Neuronal stem cell (in vitro differentiated cells): ENCODE results near the gene GPR161.

Experiments used
- DNase-seq: peaks from one replicate; pipeline ENCODE4 v3.0.0-alpha.2; 2013; ENCODE audit warnings: low spot score
- H2AFZ ChIP-seq: one replicate; pipeline ENCODE4 v1.6.1; 2013; ENCODE audit warnings: mild to moderate bottlenecking, low read length, inconsistent platforms
- H2AK5ac ChIP-seq: 2 replicates; pipeline ENCODE4 v1.6.1; 2013; ENCODE audit warnings: low read depth, mild to moderate bottlenecking, inconsistent platforms, low read length, moderate library complexity, mixed read lengths
- H2BK120ac ChIP-seq: 2 replicates; pipeline ENCODE4 v1.6.1; 2013; ENCODE audit warnings: low read depth, mild to moderate bottlenecking, inconsistent platforms, low read length, moderate library complexity, mixed read lengths
- H2BK12ac ChIP-seq: one replicate; pipeline ENCODE4 v1.6.1; 2013; ENCODE audit warnings: low read length, inconsistent platforms
- H2BK15ac ChIP-seq: 2 replicates; pipeline ENCODE4 v1.6.1; 2013; ENCODE audit warnings: mild to moderate bottlenecking, low read length, inconsistent platforms, mixed read lengths
- H2BK5ac ChIP-seq: one replicate; pipeline ENCODE4 v1.6.1; 2013; ENCODE audit warnings: inconsistent platforms, mild to moderate bottlenecking, low read length, moderate library complexity
- H3K14ac ChIP-seq: one replicate; pipeline ENCODE4 v1.6.1; 2013; ENCODE audit warnings: low read length, inconsistent platforms
- H3K18ac ChIP-seq: 2 replicates; pipeline ENCODE4 v1.6.1; 2013; ENCODE audit warnings: low read length, inconsistent platforms
- H3K23ac ChIP-seq: 2 replicates; pipeline ENCODE4 v1.6.1; 2013; ENCODE audit warnings: low read depth, mild to moderate bottlenecking, mixed read lengths, low read length, inconsistent platforms; ENCODE audit not compliant: poor library complexity
- H3K27ac ChIP-seq: replicated peaks from 3 replicates; pipeline ENCODE4 v1.5.1; 2013; ENCODE audit warnings: low read length, inconsistent platforms
- H3K27me3 ChIP-seq, 3 experiments: 2 replicates each; pipeline ENCODE4 v1.6.1; 2013; ENCODE audit warnings: low read length in 3 of 3, mild to moderate bottlenecking in 2 of 3, inconsistent platforms in 1 of 3, low read depth in 1 of 3, mixed read lengths in 1 of 3, moderate library complexity in 1 of 3; ENCODE audit not compliant: control insufficient read depth in 3 of 3, insufficient read depth in 3 of 3
- H3K36me3 ChIP-seq, 2 donors: replicated peaks in 1 of 2; 2 replicates each; pipeline ENCODE4 v1.6.1; 2013; ENCODE audit warnings: low read length in 2 of 2; ENCODE audit not compliant: control insufficient read depth in 2 of 2, insufficient read depth in 2 of 2
- H3K4ac ChIP-seq: 2 replicates; pipeline ENCODE4 v1.6.1; 2013; ENCODE audit warnings: inconsistent platforms, mild to moderate bottlenecking, low read length, moderate library complexity
- H3K4me1 ChIP-seq, 2 donors: 1 replicate in 1 of 2; 2 replicates in 1 of 2; pipeline ENCODE4 v1.6.1; 2013; ENCODE audit warnings: low read length in 2 of 2, low read depth in 1 of 2; ENCODE audit not compliant: control insufficient read depth in 2 of 2, insufficient read depth in 1 of 2
- H3K4me2 ChIP-seq: one replicate; pipeline ENCODE4 v1.6.1; 2013; ENCODE audit warnings: mild to moderate bottlenecking, low read length, inconsistent platforms; ENCODE audit not compliant: insufficient read depth, poor library complexity, severe bottlenecking
- H3K4me3 ChIP-seq, 2 donors: 2 replicates each; pipeline ENCODE4 v1.5.1; 2013; ENCODE audit warnings: low read length in 2 of 2, mild to moderate bottlenecking in 2 of 2, inconsistent platforms in 1 of 2, moderate library complexity in 1 of 2
- H3K79me1 ChIP-seq: one replicate; pipeline ENCODE4 v1.6.1; 2013; ENCODE audit warnings: low read depth, mild to moderate bottlenecking, inconsistent platforms, low read length, moderate library complexity
- H3K9ac ChIP-seq: one replicate; pipeline ENCODE4 v1.6.1; 2013; ENCODE audit warnings: mild to moderate bottlenecking, low read depth, low read length, inconsistent platforms; ENCODE audit not compliant: poor library complexity
- H3K9me3 ChIP-seq, 2 donors: replicated peaks in 1 of 2; 2 replicates each; pipeline versions ENCODE3 to v1.6.1; 2013; ENCODE audit warnings: low read length in 2 of 2, mild to moderate bottlenecking in 2 of 2, inconsistent platforms in 1 of 2, low read depth in 1 of 2, mixed read lengths in 1 of 2, moderate library complexity in 1 of 2; ENCODE audit not compliant: control insufficient read depth in 2 of 2, insufficient read depth in 1 of 2
- H4K8ac ChIP-seq: one replicate; pipeline ENCODE4 v1.6.1; 2013; ENCODE audit warnings: low read depth, mild to moderate bottlenecking, inconsistent platforms, low read length, moderate library complexity
- H4K91ac ChIP-seq: one replicate; pipeline ENCODE4 v1.6.1; 2013; ENCODE audit warnings: low read length, low read depth, mild to moderate bottlenecking, inconsistent platforms; ENCODE audit not compliant: poor library complexity
- WGBS, 2 donors: extraction: QIAGEN DNeasy Blood & Tissue Kit; methylation state at CpG; one replicate each; pipeline ENCODE4 v1.1.7; 2013; ENCODE audit warnings: missing lambda C conversion rate in 2 of 2, mixed read lengths in 1 of 2; ENCODE audit not compliant: insufficient read length in 2 of 2, insufficient replicate concordance in 1 of 2; ENCODE audit errors: extremely low coverage in 2 of 2; 5-methylcytosine and 5-hydroxymethylcytosine counted together

The GPR161 gene

GRCh38 chr1:168134132-168134531, 2.6 kb downstream of the GPR161 start:
- Histone ChIP-seq H4K91ac (no peak overlapping the region), H3K4ac (no peak overlapping the region)
- DNase-seq, result no peak

GRCh38 chr1:168129933-168130332, 6.8 kb downstream of the GPR161 start:
- no peak overlapping the region for H3K23ac ChIP-seq
- H3K4me2 ChIP-seq, result no peak overlapping the region
- peaks cover 13 to 71% of the 10 kb centered on the region in 2 donors for H3K36me3 ChIP-seq
- peaks cover 1 to 9% of the 10 kb centered on the region in 2 donors for H3K4me1 ChIP-seq
- H3K4ac ChIP-seq, result no peak overlapping the region
- no peak overlapping the region for H2BK12ac ChIP-seq
- H3K14ac ChIP-seq, result no peak overlapping the region
- no peak overlapping the region for H3K9ac ChIP-seq
- no peak overlapping the region for H2BK120ac ChIP-seq
- peaks cover 1% of the 10 kb centered on the region for H3K79me1 ChIP-seq
- H4K91ac ChIP-seq, result no peak overlapping the region
- H2AK5ac ChIP-seq, result no peak overlapping the region
- H3K18ac ChIP-seq, result no peak overlapping the region
- peaks cover 4 to 14% of the 10 kb centered on the region in 2 donors for H3K9me3 ChIP-seq
- no peak overlapping the region for H2AFZ ChIP-seq
- no CpG with 5 or more reads among the region's 6 CpGs for WGBS, 2 donors
- H3K27ac ChIP-seq, result no peak overlapping the region
- H2BK5ac ChIP-seq, result no peak overlapping the region
- DNase-seq, result no peak
- H3K4me3 ChIP-seq, result no peak overlapping the region
- no peak overlapping the region for H2BK15ac ChIP-seq
- no peak overlapping the region for H4K8ac ChIP-seq
- H3K27me3 ChIP-seq, result no peaks in the 10 kb centered on the region

More at GRCh38 chr1:168134132-168134531, 2.6 kb downstream of the GPR161 start:
- H3K9ac ChIP-seq, result no peak overlapping the region
- no peaks in the 10 kb centered on the region for H3K9me3 ChIP-seq
- peaks cover 4% of the 10 kb centered on the region for H3K79me1 ChIP-seq
- H4K8ac ChIP-seq, result no peak overlapping the region
- H3K27ac ChIP-seq, result no peak overlapping the region
- WGBS, 2 donors, result no CpG with 5 or more reads among the region's 1 CpG
- H2BK12ac ChIP-seq, result no peak overlapping the region
- H3K4me1 ChIP-seq, result peaks cover 7 to 20% of the 10 kb centered on the region in 2 donors
- no peak overlapping the region for H2BK120ac ChIP-seq
- H2BK5ac ChIP-seq, result no peak overlapping the region
- H3K27me3 ChIP-seq, result no peaks in the 10 kb centered on the region
- H2AFZ ChIP-seq, result no peak overlapping the region
- H3K14ac ChIP-seq, result no peak overlapping the region
- H3K18ac ChIP-seq, result no peak overlapping the region
- H2AK5ac ChIP-seq, result no peak overlapping the region
- no peak overlapping the region for H2BK15ac ChIP-seq
- no peak overlapping the region for H3K4me2 ChIP-seq
- H3K23ac ChIP-seq, result no peak overlapping the region
- H3K36me3 ChIP-seq, result peaks cover 11 to 37% of the 10 kb centered on the region in 2 donors
- H3K4me3 ChIP-seq, result no peak overlapping the region

- H3K23ac ChIP-seq, result no peak overlapping the region
- H4K91ac ChIP-seq, result no peak overlapping the region
- H2BK12ac ChIP-seq, result no peak overlapping the region
- no peak overlapping the region for H3K9ac ChIP-seq
- peaks cover 19 to 77% of the 10 kb centered on the region in 2 donors for H3K36me3 ChIP-seq
- H3K4ac ChIP-seq, result no peak overlapping the region
- peaks cover 1% of the 10 kb centered on the region for H3K79me1 ChIP-seq
- no peak overlapping the region for H2BK15ac ChIP-seq
- WGBS, 2 donors, result no CpG with 5 or more reads among the region's 2 CpGs
- no peak for DNase-seq
- peaks cover 4 to 14% of the 10 kb centered on the region in 2 donors for H3K9me3 ChIP-seq
- H3K18ac ChIP-seq, result no peak overlapping the region
- no peaks in the 10 kb centered on the region for H3K4me1 ChIP-seq
- no peak overlapping the region for H3K14ac ChIP-seq
- no peak overlapping the region for H2BK120ac ChIP-seq
- H4K8ac ChIP-seq, result no peak overlapping the region
- H2AK5ac ChIP-seq, result no peak overlapping the region
- H3K27ac ChIP-seq, result no peak overlapping the region
- no peak overlapping the region for H3K4me3 ChIP-seq
- no peak overlapping the region for H3K4me2 ChIP-seq
- no peak overlapping the region for H2AFZ ChIP-seq
- H2BK5ac ChIP-seq, result no peak overlapping the region
- no peaks in the 10 kb centered on the region for H3K27me3 ChIP-seq
Observed at GRCh38 chr1:168127503-168127902, 9.2 kb downstream of the GPR161 start.

GRCh38 chr1:168125051-168125450, 11.7 kb downstream of the GPR161 start:
- H4K8ac ChIP-seq, result no peak overlapping the region
- no peaks in the 10 kb centered on the region for H3K4me1 ChIP-seq
- H2AFZ ChIP-seq, result no peak overlapping the region
- no peaks in the 10 kb centered on the region for H3K27me3 ChIP-seq
- H3K36me3 ChIP-seq, result peaks cover 13 to 81% of the 10 kb centered on the region in 2 donors
- no peaks in the 10 kb centered on the region for H3K79me1 ChIP-seq
- H3K27ac ChIP-seq, result no peak overlapping the region
- H3K4me2 ChIP-seq, result no peak overlapping the region
- H2BK15ac ChIP-seq, result no peak overlapping the region
- H3K9me3 ChIP-seq, result peaks cover 4 to 29% of the 10 kb centered on the region in 2 donors
- no peak for DNase-seq
- H4K91ac ChIP-seq, result no peak overlapping the region
- no peak overlapping the region for H2AK5ac ChIP-seq
- no peak overlapping the region for H3K14ac ChIP-seq
- no peak overlapping the region for H3K4ac ChIP-seq
- no peak overlapping the region for H3K23ac ChIP-seq
- WGBS, 2 donors, result no CpG with 5 or more reads among the region's 1 CpG
- no peak overlapping the region for H2BK120ac ChIP-seq
- H2BK12ac ChIP-seq, result no peak overlapping the region
- H3K9ac ChIP-seq, result no peak overlapping the region
- no peak overlapping the region for H3K4me3 ChIP-seq
- H3K18ac ChIP-seq, result no peak overlapping the region
- H2BK5ac ChIP-seq, result no peak overlapping the region
